GM21360 (cell line): ENCODE measurements around the gene FRMD1.

Source experiments
- ATAC-seq: cut with Tn5 transposase; IDR thresholded peaks from one replicate; pipeline ENCODE4 v1.9.1; 2021; ENCODE audit warnings: mild to moderate bottlenecking, moderate library complexity; ENCODE audit not compliant: unreplicated experiment

Gene FRMD1

DNA sequence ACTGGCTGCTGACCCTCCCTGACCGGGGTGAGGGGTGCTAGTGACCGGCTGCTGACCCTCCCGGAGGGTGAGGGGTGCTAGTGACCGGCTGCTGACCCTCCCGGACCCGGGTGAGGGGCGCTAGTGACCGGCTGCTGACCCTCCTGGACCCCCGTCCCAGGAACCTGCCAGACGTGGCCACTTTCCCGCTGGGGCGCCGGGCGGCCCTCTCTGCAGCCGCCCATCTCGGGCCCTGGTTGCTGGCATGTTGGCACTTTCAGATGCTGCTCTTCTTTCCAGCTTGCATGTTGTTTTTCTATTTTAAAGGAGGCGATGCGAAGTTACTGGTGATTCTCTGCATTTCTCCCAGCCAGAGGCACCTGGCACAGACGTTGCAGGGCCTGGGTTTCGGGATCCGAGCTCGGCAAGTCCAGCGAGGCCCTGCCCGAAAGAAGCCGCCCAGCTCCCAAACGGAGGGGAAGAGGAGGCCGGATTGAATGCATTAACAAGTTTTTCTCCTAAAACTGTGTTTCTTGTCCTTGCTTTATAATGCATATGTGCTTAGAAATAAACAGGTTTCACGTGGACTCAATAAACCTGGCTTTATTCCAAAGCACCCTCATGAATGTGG lies 34.4 kb downstream of the FRMD1 start:
- ATAC-seq: no peak

DNA sequence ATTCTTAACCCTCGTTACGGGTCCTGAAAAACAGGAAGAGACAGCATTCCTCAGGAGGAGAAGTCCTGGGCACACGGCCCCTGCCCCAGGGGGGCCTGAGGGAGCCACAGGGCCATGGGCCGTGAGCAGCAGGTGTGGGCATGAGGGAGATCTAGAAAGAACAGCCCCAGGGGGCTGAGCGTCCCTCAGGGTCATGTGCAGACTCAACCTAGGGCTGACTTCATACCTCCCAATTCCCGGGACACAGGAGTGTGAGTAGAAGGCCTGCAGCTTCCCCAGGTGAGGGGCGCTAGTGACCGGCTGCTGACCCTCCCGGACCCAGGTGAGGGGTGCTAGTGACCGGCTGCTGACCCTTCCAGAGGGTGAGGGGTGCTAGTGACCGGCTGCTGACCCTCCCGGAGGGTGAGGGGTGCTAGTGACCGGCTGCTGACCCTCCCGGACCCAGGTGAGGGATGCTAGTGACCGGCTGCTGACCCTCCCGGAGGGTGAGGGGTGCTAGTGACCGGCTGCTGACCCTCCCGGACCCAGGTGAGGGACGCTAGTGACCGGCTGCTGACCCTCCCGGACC lies 35.1 kb downstream of the FRMD1 start:
- no peak for ATAC-seq

DNA sequence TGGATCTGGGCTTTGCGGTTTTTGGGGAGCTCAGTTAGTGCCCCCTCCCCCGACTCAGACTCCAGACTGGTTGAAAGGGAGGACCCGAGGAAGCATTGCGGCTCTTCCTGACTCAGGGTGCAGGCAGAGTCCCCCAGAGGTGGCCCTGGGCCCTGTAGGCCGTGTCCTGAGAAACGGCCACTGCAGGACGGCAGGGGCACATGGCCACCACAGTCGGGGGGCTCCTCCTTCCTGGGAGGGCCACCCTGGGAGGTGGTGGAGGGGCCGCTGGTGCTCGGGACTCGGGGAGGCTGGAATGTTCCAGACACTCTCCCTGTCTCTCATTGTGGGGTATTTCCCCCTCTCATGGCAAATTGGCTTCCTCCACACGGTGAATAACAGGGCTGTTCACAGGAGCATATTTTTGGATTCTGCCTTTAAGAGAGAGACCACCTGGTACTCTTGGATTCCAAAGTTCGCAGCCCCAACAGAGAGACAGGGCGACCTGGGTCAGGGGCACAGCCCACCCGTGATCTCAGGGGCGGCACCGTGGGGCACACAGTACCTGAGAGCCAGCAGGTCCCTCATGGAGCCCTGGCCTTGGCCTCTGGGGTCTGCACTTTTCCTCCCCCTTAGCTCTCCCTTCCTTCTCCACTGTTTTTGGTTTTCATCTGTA lies 35.7 kb downstream of the FRMD1 start:
- ATAC-seq: no peak

DNA sequence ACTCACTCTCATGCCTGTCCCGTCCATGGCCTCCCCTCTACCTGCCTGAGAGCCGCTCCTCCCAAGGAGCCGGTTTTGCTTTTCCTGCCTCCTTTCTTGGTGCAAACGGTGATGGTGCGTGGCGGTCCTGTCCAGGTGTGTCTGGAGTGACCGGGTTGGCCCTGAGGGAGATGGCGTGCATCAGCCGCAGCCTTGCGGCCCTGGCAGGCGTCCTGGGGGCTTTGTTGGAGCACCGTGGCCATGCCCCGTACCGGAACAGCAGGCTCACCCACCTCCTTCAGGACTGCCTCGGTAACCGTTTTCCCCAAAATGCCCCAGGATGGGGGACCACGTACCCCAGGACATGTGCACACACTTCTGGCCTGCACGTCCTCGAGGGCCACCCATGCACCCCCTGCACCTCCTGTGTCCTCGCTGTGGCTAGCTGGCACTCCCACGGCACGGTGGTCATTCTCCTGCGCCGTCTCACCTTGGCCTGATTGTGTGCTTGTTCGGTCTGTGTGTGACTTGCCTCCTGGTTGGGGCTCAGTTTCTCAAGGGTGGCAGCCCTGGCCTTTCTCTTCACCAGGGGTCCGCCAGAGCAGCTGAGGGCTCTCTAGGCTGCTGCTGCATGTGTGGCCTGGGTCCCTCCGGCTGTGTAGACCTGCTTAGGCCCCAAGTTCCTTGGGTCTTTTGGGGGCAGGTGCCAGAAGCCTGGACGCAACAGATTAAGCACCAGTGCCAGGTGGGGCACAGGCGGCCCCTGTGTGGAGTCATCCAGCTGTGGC lies 36.4 kb downstream of the FRMD1 start:
- no peak for ATAC-seq

DNA sequence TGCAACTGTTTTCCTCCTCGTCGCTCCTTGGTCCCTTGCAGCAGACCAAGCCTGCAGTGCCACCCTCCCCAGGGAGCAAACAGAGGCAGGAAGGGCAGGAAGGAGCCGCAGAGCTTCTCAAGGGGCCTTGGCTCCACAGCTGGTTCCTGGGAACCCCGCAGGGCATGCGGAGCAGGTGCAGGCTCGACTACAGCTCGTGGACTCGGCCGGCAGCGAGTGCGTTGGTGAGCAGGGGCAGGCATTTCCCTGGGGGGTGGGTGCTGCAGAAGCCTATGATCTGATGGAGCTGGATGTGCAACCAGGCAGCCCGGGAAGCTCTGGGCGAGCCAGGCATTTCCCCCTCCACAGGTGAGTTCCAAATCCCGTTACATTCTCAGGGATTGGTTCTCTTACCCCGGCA lies 37.1 kb downstream of the FRMD1 start:
- ATAC-seq: no peak

DNA sequence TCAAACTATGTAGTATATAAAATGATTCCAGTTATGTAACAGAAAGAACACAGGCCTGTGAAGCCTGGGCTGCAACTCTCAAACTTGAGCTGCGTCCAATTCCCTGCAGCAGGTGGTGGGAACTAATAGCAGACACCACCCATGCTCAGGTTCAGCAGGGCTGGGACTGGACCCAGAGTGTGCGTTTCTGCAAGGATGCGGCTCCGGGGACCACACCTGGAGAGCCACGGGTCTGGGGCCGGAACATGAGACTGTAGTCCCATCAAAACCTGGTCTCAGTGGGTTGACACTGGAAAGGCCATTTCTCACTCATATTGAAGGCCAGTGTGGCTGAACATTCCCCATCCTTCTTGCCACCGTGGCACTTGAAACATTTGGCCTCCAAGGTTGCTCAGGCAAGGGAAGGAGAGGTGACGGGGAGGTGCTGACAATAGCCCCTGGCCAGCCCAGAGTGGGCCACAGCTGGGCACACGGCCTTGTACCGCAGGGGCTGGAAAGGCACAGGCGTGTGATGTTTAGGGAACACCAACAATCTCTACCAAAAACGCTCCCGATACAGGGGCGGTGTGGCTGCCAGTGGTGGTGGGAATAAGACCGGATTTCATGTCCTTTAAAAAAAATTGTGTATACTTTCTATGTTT lies 38.0 kb downstream of the FRMD1 start:
- ATAC-seq: no peak

DNA sequence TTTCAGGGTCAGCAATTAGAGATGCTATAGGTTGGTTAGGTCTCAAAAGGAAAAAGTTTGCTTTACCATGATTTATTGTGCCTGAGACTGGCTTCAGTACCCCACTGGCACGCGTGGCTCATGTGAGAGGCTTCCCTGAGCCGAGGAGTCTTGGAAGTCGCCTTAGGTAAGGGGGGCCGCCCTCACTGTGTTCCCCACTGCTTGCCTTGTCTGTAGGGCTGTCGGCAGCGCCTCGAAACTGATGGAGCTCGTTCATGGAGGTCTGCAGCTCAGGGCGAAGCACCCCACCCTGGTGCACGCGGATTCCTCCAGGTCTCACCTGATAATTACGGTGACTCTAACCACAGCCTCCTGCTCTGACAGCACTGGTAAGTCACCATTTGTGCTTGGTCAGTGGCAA lies 39.2 kb downstream of the FRMD1 start:
- ATAC-seq: no peak

DNA sequence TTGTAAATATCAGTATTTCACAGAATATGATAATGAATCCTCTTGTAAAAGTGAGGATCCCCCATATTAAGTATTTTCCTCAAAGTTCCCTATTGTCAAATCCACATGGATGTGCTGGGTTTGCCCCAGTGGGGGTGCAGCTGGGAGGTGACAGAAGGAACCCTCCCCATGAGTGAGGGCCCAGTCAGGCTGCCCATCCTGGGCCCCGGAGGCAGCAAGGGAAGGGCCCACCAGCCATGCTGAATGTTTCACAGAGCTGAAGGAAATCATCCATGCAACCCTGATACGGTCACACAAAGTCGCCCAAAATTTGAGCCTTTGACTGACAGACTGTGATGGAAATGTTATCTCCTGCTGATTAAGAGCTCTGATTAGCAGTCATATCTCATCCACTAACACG lies 39.7 kb downstream of the FRMD1 start:
- no peak for ATAC-seq

DNA sequence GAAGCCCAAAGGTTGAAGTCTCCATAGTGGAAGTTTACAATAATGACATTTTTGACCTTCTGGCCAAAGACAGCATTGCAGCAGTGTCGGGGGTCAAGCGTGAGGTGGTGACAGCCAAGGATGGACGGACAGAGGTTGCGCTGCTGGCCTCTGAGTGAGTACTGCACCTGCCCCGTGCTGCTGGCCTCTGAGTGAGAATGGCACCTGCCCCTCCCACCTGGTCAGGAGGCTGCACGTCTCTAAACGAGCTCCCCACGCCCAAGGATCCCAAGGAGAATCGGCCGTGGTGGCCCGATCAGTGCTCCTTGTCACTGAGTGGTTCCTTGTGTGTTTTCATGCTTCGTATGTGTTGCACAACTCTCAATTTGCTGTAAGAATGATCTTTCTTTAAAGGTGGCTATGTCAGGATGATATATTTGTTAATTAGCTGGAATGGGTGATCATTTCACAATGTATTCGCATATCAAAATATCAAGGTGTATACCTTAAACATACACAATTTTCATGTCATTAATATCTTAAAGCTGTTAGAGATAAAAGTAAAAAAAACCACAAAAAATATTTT lies 40.4 kb downstream of the FRMD1 start:
- ATAC-seq: no peak

DNA sequence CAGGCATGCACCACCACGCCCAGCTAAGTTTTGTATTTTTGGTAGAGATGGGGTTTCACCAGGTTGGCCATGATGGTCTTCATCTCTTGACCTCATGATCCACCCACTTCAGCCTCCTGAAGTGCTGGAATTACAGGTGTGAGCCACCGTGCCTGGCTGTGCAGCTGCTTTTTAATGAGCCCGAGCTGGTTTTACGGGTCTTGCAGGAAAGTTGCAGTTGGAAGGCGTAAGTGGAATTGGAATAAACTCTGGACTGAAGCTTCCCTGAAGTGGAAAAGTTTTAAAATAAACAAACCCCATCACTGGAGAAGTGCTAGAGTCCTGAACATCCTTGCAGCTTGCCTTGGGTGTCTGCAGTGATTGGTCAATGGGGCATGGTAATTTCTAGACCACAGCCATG lies 41.2 kb downstream of the FRMD1 start:
- no peak for ATAC-seq

DNA sequence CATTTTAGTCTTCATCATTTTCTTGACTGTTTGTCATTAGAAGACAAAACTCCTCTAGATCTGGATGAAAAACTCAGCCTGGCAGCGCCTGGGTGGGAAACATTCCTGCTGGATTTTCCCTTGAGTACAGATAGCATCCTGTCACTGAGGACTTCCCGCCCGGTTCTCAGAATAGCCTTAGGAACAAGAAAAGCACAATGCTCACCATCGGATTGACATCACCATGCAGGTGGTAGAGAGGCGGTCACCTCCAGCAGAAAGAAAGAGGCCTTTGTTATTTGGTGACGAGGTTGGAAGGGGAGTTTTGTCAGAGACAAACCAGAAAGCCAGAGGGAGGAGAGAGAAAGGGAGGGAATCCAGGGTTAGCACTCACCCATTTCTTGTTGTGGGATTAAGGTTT lies 41.8 kb downstream of the FRMD1 start:
- ATAC-seq: no peak

DNA sequence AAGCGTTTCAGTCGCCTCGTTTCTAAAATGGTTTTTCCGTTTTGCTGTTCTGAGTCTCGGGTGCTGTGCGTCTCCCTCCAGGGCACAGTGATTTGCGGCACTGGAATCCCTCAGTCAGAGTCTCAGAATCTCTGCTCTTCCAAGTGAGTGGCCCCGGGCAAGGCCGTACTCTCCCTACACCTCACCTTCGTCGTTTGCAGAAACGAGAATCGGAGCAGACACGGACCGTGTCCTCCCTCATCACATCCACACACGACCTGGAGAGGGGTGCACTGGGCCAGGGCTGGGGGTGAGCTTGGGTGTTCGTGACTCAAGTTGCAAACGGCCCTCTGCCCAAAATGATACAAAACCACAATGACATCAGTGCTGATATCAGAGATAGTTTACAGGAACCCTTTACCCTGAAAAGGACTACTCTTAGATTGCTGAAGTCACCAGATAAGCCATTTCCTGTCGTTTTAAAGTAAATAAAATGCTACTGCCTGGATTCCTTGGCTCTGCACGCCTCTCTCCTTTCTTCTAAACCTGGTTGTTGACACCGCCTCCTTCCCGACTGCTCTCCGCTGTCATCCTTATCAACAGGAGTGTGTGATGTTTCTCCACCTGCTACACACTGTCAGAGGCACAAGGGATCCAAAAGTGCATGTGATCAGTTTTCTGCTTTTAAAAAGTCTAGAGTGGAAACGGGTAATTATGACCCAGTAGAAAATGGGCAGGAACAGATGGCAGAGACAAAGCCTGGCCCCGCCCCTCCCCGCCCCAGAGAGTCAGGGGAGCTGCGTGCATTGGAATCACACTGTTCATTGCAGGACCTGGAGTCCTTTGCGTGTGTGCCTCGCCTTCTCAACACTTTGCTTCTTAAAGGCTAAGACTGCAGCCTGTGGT lies 43.1 kb downstream of the FRMD1 start:
- no peak for ATAC-seq

DNA sequence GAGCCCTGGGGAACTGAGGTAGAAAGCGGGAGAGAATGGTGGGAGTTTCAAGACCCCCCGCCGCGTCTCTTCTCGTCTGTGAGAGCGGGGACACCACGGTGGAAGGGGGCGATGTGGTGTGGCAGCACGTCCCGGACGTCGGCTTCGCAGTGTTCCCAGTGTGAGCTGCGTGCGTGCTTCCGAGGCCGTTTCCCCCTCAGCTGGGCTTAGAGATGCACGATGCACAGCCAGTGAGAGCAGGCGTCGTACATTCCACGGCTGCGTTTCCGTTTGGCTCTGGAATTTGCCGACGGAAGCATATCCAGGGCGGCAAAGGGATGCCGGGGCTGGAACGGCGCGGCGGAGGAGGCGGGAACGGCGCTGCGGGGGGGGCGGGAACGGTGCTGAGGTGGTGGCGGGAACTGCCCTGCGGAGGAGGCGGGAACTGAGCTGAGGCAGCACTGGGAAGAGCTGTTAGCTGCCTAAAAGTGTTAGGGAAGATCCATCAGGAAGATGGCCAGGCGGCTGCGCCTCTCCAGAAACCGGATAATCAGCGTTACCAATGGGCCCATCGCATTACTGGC lies 43.8 kb downstream of the FRMD1 start:
- ATAC-seq: no peak

DNA sequence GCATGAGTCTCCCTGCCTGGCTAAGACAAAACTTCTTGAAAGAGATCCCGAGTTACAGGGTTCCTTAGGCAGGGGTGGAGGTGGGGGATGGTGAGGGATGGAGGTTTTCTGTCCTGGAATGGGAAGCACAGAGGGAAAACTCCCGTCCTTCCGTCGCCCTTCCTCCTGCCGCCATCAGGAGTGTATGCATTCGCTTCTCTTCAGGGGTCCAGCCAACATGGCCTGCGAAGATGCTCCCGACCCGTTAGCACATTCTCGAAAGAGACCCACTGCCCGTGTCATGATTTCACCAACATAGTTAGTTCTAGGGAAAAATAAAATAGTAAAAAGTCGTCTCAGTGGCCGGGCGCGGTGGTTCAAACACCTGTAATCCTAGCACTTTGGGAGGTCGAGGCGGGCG lies 44.5 kb downstream of the FRMD1 start:
- ATAC-seq: no peak

DNA sequence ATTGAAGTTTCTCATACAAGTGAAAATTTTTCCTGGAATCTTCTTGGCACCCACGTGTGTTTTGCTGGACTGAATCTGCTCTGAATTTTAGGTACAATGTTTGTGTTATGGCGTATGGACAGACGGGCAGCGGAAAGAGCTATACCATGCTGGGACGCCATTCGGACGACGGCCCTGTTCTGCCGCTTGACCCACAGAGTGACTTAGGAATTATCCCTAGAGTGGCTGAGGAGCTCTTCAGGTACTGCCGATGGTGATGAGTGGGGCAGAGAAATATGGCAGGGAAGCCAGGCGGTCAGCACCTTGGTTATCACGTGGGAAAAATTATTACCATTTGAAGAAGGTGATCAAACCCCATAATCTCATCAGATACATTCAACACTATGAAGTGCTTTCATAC lies 45.2 kb downstream of the FRMD1 start:
- ATAC-seq: no peak

DNA sequence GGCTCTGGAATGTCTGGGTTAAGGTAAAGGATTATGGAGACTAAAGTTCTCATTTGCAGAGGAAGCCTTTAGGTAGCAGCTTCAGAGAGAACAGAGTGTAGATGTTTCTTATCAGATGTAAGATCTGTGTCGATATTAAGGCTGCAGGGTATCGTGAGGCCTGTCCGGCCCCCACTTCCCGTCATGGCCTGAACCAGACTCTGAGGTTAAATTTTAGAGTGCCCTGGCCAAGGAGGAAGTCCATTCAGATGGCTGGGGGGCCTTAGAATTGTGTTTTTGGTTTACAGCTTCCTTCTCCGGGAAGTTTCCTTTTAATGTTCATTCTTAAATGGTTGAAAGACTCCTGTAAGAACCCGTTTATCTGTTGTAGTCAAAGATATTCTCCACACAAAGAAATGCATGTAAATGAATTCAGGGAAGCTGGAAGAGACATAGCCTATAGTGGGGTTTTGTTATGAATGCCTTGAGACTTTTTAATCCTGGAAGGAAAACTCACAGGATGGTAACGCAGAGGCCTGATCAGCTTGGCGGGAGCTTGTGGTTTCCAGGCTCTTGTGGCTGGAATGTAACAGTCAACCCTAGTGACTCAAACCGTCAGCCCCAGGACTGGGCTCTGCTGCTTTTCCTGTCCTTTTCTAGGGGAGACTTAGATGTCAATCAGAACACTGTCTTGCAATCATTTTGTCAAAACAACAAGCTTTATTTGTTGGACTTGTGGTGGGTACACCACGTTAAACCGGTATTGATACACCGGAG lies 46.8 kb downstream of the FRMD1 start:
- no peak for ATAC-seq

DNA sequence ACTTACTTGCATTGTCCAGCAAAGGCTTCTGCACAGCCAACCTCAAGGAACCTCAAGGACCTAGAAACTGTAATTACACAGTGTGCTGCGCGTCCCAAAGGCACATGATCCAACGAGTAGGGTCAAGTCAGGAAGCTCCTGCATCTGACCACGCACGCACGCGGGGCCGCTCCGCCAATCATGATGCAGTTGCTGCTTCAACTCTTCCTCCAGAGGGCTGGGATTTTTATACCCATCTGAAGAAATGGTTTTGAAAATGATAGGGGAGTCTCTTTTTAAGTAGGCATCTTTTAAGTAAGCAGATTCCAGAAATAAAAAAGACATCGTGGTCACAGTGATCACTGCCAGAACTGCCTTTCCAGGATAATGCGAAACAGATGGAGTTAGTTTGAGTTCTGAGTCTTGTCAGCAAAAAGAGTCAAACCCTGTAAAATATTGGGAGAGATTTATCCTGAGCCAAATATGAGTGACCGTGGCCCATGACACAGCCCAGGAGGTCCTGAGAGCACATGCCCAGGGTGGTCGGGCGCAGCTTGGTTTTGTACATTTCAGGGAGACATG lies 47.5 kb downstream of the FRMD1 start:
- no peak for ATAC-seq

DNA sequence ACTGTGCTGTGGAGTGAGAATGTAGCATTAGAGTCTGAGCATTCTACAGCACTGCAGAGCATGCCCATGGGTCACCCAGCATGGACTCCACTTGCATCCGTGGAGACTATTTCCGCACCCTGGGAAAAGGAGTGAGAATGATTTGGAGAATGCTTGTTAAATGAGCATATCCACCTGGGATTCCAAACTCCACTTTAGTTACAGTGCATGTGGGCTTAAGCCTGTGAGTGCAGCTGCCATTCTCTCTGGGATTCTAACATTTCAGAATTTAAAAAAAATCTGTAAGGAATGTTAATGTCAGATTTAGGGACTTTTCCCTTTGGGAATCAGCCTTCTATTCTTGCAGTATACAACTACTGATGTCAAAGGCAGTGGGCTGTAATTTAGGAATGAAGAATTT lies 48.1 kb downstream of the FRMD1 start:
- no peak for ATAC-seq

DNA sequence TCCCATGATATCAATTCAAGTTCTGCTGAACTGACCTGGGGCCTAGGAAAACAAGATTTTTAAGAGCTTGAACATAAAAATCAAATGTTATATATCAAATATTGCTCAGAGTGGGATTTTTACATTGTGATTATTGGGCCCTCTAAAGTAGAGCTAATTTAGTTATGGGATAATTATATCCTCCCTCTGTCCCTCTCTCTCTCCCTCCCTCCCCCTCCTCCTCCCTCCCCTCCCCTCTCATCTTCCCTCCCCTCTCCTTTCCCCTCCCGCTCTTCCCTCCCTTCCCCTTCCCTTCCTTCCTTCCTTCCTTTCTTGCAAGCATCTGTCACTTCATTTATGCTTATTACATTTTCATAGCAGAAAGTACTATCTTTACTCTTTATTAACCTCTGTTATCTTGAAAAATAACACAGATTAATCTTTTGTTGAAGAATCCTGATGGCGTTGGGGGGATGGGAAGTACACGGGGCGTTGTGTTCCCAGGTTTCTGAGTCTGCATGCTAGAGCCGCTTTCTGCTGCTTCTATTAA lies 48.7 kb downstream of the FRMD1 start:
- ATAC-seq: no peak
